Calu3 (cell line): ENCODE results near the gene SEPTIN14. TPM values are rescaled to one million over a fixed set of nuclear protein-coding genes. Genes with fewer than 3 reads are reported as not detected.
"Not testable (repeated sequence)": the region's sequence is repeated elsewhere in the genome, so short reads cannot be mapped to it uniquely, and the experiment has no call there.

Experiments
- BruUV-seq: library from RNA; stranded (reverse); fragments of 400-500 nt; replicated peaks from 2 replicates; lab custom pipeline; 2021; lab: Mats Ljungman, UMichigan
- CTCF ChIA-PET: fragments of 300-600 bp; sonication (Branson Sonifier 250); formaldehyde crosslinking; loops from one replicate; lab custom pipeline; 2022; ENCODE audit warnings: antibody characterized with exemption; lab: Charles Lee
- DNase-seq: peaks from one replicate; pipeline ENCODE4 v3.0.0; 2022
- H3K27ac Mint-ChIP-seq: one replicate; pipeline ENCODE4 v1.8.0; 2022; ENCODE audit warnings: mixed read lengths; ENCODE audit not compliant: unreplicated experiment
- H3K27me3 Mint-ChIP-seq: one replicate; pipeline ENCODE4 v1.8.0; 2022; ENCODE audit warnings: mixed read lengths; ENCODE audit not compliant: unreplicated experiment
- H3K36me3 Mint-ChIP-seq: one replicate; pipeline ENCODE4 v1.8.0; 2022; ENCODE audit warnings: mild to moderate bottlenecking, moderate library complexity, mixed read lengths; ENCODE audit not compliant: insufficient read depth, unreplicated experiment
- H3K4me1 Mint-ChIP-seq: one replicate; pipeline ENCODE4 v1.8.0; 2022; ENCODE audit warnings: mild to moderate bottlenecking, low read depth, mixed read lengths; ENCODE audit not compliant: unreplicated experiment
- H3K4me3 Mint-ChIP-seq: one replicate; pipeline ENCODE4 v1.8.0; 2022; ENCODE audit warnings: mild to moderate bottlenecking, low read depth, moderate library complexity, mixed read lengths; ENCODE audit not compliant: unreplicated experiment
- H3K9me3 Mint-ChIP-seq: one replicate; pipeline ENCODE4 v1.8.0; 2022; ENCODE audit warnings: low read depth, mixed read lengths; ENCODE audit not compliant: unreplicated experiment
- intact Hi-C: fragments of 100-400 bp; cut with micrococcal nuclease; formaldehyde crosslinking; loops from one replicate; pipeline ENCODE4 v1.10.0; 2022; ENCODE audit not compliant: unreplicated experiment
- total RNA-seq: library from RNA; stranded (reverse); gene quantifications from 2 replicates; pipeline ENCODE4 v1.2.3, GENCODE V29; 2022
- TF ChIP-seq, protein P1 (sequence below): fragments of 200-600 bp; IDR thresholded peaks from one replicate; pipeline ENCODE4 v1.8.0; 2022; ENCODE audit warnings: antibody characterized with exemption; ENCODE audit not compliant: unreplicated experiment

Gene SEPTIN14
- total RNA-seq, 1 experiment from 2014 or later: not detected

GRCh38 chr7:55770778-55771177 is 91.8 kb downstream of the SEPTIN14 start:
- intact Hi-C loops: no loop called here
- CTCF ChIA-PET: interaction anchor here (0.7 kb wide), 1 partner anchor 1442 kb away, joined by 3 read pairs; no protein-coding TSS in a partner anchor
- TF ChIP-seq, protein P1, sequence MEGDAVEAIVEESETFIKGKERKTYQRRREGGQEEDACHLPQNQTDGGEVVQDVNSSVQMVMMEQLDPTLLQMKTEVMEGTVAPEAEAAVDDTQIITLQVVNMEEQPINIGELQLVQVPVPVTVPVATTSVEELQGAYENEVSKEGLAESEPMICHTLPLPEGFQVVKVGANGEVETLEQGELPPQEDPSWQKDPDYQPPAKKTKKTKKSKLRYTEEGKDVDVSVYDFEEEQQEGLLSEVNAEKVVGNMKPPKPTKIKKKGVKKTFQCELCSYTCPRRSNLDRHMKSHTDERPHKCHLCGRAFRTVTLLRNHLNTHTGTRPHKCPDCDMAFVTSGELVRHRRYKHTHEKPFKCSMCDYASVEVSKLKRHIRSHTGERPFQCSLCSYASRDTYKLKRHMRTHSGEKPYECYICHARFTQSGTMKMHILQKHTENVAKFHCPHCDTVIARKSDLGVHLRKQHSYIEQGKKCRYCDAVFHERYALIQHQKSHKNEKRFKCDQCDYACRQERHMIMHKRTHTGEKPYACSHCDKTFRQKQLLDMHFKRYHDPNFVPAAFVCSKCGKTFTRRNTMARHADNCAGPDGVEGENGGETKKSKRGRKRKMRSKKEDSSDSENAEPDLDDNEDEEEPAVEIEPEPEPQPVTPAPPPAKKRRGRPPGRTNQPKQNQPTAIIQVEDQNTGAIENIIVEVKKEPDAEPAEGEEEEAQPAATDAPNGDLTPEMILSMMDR: no peak
- no peak for DNase-seq
- Mint-ChIP-seq H3K9me3 (peaks cover 2% of the 10 kb centered on the region), H3K4me1 (no peaks in the 10 kb centered on the region), H3K27me3 (no peaks in the 10 kb centered on the region), H3K27ac (no peak overlapping the region), H3K4me3 (no peak overlapping the region), H3K36me3 (no peaks in the 10 kb centered on the region)
- BruUV-seq: no TSS peak

DNA sequence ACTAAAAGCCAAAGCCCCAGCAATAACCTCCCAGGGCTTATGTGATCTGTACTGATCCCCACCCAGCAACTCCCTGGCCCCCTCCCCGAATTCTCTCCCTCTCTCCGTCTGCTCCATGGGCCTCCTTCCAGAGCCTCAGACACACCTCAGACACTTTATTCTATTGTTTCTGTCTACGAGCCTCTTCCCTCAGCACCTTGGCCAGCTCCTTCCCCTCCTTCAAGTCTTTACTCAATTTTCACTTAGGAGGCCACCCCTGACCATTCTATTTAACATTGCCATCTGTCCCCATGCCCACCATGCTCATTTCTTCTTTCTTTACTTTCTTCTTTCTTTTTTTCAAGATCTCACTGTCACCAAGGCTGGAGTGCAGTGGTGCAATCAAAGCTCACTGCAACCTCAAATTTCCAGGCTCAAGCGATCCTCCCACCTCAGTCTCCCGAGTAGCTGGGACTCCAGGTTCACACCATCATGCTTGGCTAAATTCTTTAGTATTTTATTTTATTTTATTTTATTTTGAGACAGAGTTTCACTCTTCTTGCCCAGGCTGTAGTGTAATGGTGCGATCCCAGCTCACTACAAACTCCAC is 109.2 kb downstream of the SEPTIN14 start:
- H3K4me3 Mint-ChIP-seq, CTCF ChIA-PET, BruUV-seq: not testable (repeated sequence)

GRCh38 chr7:55744706-55745105 is 117.8 kb downstream of the SEPTIN14 start:
- BruUV-seq, H3K4me3 Mint-ChIP-seq, CTCF ChIA-PET, DNase-seq, H3K9me3 Mint-ChIP-seq, H3K36me3 Mint-ChIP-seq, H3K27ac Mint-ChIP-seq, H3K27me3 Mint-ChIP-seq, H3K4me1 Mint-ChIP-seq: not testable (repeated sequence)
- intact Hi-C loops: loop anchor here (10.0 kb wide), 1 partner anchor 330 kb away; no protein-coding TSS in a partner anchor

More for the DNA sequence above, 109.2 kb downstream of the SEPTIN14 start:
- H3K27ac Mint-ChIP-seq, H3K9me3 Mint-ChIP-seq, intact Hi-C loops, H3K4me1 Mint-ChIP-seq, H3K27me3 Mint-ChIP-seq, DNase-seq, H3K36me3 Mint-ChIP-seq: not testable (repeated sequence)

Other genes with a start within 250 kb of the SEPTIN14 start
- gene ZNF713, start 24.7 kb upstream of the SEPTIN14 start, total RNA-seq: 4.4 and 5.3 TPM in 2 replicates
- 32.6 and 37.1 TPM in 2 replicates for gene MRPS17, start 89.1 kb upstream of the SEPTIN14 start, total RNA-seq
- 81.6 and 93.8 TPM in 2 replicates for gene NIPSNAP2, start 101.8 kb upstream of the SEPTIN14 start, total RNA-seq
- 37.5 and 39.9 TPM in 2 replicates for gene PSPH, start 188.7 kb upstream of the SEPTIN14 start, total RNA-seq
- 416 and 421 TPM in 2 replicates for gene CCT6A, start 189.0 kb upstream of the SEPTIN14 start, total RNA-seq
- 226 and 255 TPM in 2 replicates for gene SUMF2, start 201.5 kb upstream of the SEPTIN14 start, total RNA-seq
- 1.1 and 2.6 TPM in 2 replicates for gene PHKG1, start 230.2 kb upstream of the SEPTIN14 start, total RNA-seq
- gene CHCHD2, start 243.7 kb upstream of the SEPTIN14 start, total RNA-seq: 673 and 699 TPM in 2 replicates